Measurements from ENCODE around the gene CPNE4. TPM values are rescaled to one million over a fixed set of nuclear protein-coding genes. Genes with fewer than 3 reads are reported as not detected.

CPNE4 gene
- total RNA-seq, 1 experiment from 2014 or later = 1.9 TPM

DNA sequence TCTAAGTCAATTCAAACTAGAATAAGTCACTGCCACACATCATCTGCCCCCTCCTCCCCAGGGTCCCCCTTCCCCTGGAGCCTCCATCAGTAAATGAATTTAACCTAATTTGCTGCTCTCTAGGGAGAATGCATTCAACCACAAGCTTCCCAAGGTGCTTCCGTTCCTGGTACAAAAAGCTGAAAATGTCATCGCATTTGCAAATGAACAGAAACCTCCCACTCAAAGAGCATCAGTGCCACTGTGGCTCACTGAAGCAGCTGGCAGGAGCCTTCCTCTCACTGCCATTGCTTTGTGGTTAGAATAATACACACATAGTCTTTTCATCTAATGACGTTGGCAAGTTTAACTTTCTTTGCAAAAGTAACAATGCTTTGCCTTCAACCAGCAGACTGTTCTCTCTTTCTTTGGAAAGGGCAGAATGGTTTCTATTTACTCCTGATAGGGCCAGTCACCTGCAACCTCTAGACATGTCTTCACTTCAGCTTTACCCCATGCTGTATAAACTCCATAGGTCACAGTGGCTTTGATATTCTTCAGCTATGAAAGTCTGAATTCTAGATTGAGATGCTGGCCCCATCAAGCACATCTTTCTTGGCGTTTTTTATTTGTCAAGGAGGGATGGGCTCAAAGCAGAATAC is 238.1 kb downstream of the CPNE4 start:
- H2BK12ac ChIP-seq (ENCODE audit: insufficient read length, low read depth, low read length) = no peak overlapping the region
- peak overlapping the region in 1 of 3 experiments; percentile 74; a peak in 3 of 7 replicates for H3K27ac Mint-ChIP-seq
- H3K79me1 ChIP-seq (ENCODE audit: insufficient read depth, low read depth, low read length, poor library complexity, severe bottlenecking) = no peaks in the 10 kb centered on the region
- H2AFZ ChIP-seq (ENCODE audit: low read length) = no peak overlapping the region
- H4K5ac ChIP-seq (ENCODE audit: insufficient read length, low read depth, low read length) = no peak overlapping the region
- H2BK5ac ChIP-seq (ENCODE audit: insufficient read length, low read length) = no peak overlapping the region
- TF ChIP-seq, protein P1, sequence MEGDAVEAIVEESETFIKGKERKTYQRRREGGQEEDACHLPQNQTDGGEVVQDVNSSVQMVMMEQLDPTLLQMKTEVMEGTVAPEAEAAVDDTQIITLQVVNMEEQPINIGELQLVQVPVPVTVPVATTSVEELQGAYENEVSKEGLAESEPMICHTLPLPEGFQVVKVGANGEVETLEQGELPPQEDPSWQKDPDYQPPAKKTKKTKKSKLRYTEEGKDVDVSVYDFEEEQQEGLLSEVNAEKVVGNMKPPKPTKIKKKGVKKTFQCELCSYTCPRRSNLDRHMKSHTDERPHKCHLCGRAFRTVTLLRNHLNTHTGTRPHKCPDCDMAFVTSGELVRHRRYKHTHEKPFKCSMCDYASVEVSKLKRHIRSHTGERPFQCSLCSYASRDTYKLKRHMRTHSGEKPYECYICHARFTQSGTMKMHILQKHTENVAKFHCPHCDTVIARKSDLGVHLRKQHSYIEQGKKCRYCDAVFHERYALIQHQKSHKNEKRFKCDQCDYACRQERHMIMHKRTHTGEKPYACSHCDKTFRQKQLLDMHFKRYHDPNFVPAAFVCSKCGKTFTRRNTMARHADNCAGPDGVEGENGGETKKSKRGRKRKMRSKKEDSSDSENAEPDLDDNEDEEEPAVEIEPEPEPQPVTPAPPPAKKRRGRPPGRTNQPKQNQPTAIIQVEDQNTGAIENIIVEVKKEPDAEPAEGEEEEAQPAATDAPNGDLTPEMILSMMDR (conservative IDR thresholded peaks at IDR 0.05) = no peak
- H3K36me3 Mint-ChIP-seq (ENCODE audit: insufficient read depth in 1 of 3, low read depth in 3 of 3) = no peaks in the 10 kb centered on the region
- H3K27ac ChIP-seq (ENCODE audit: insufficient read length, low read depth, low read length) = no peak overlapping the region
- no peaks in the 10 kb centered on the region for H3K27me3 ChIP-seq (ENCODE audit: insufficient read depth, low read length)
- H4K91ac ChIP-seq (ENCODE audit: insufficient read length, low read depth, low read length) = no peak overlapping the region
- H3K4me1 Mint-ChIP-seq = peaks cover 38 to 41% of the 10 kb centered on the region in 2 experiments
- no CpG with 5 or more reads among the region's 4 CpGs for WGBS (ENCODE audit: extremely low coverage, insufficient read length, low lambda C conversion rate)
- H4K8ac ChIP-seq (replicated peaks; ENCODE audit: insufficient read length, low read depth, low read length) = no peak overlapping the region
- peak; percentile 30 for DNase-seq
- no peaks in the 10 kb centered on the region for H3K79me2 ChIP-seq (ENCODE audit: insufficient read depth, low read length)
- peak overlapping the region; percentile 27 for H3K4me2 ChIP-seq (ENCODE audit: insufficient read depth, insufficient read length, low read length)
- no peak overlapping the region for H3K23ac ChIP-seq (ENCODE audit: insufficient read length, low read depth, low read length)
- no peak overlapping the region for H2BK20ac ChIP-seq (ENCODE audit: low read depth, low read length, poor library complexity, severe bottlenecking)
- H3K18ac ChIP-seq (ENCODE audit: insufficient read length, low read depth, low read length) = no peak overlapping the region
- no peak overlapping the region for H2BK15ac ChIP-seq (ENCODE audit: low read depth, low read length)
- no peak overlapping the region for H3T11ph ChIP-seq (ENCODE audit: low read length)
- no peaks in the 10 kb centered on the region for H4K20me1 ChIP-seq (ENCODE audit: control insufficient read depth, insufficient read depth, insufficient read length)
- no peaks in the 10 kb centered on the region for H3K9me3 ChIP-seq (ENCODE audit: control insufficient read depth, low read depth, low read length)
- peaks cover 6% of the 10 kb centered on the region for H3K27me3 Mint-ChIP-seq (ENCODE audit: low read depth)
- H3K56ac ChIP-seq (ENCODE audit: insufficient read length, low read depth, low read length) = no peak overlapping the region
- no peak overlapping the region for H3K9ac ChIP-seq (ENCODE audit: extremely low read depth, insufficient read length, low read length)
- H3K14ac ChIP-seq (ENCODE audit: insufficient read depth, low read length) = no peak overlapping the region
- H2AK5ac ChIP-seq (ENCODE audit: insufficient read length, low read length) = no peak overlapping the region
- H3K4ac ChIP-seq (ENCODE audit: low read depth, low read length) = no peak overlapping the region
- H3K4me1 ChIP-seq (ENCODE audit: insufficient read depth, low read length) = peaks cover 4% of the 10 kb centered on the region
- H2BK120ac ChIP-seq (ENCODE audit: low read depth, low read length, poor library complexity, severe bottlenecking) = no peak overlapping the region
- no peaks in the 10 kb centered on the region; a peak in 1 of 5 replicates for H3K9me3 Mint-ChIP-seq
- no peaks in the 10 kb centered on the region for H3K23me2 ChIP-seq (ENCODE audit: insufficient read length, low read depth, low read length, poor library complexity, severe bottlenecking)
- H3K4me3 Mint-ChIP-seq = no peak overlapping the region
